Rectal smooth muscle tissue (tissue), 1 donor: ENCODE measurements around the gene OBP2A.

Experiments
- H3K27ac ChIP-seq: one replicate; pipeline ENCODE4 v1.7.0; 2013; ENCODE audit warnings: low read depth, low read length, inconsistent platforms
- H3K27me3 ChIP-seq: one replicate; pipeline ENCODE4 v1.7.0; 2013; ENCODE audit warnings: low read length; ENCODE audit not compliant: control insufficient read depth, insufficient read depth
- H3K36me3 ChIP-seq: one replicate; pipeline ENCODE4 v1.7.0; 2013; ENCODE audit warnings: low read length; ENCODE audit not compliant: control insufficient read depth, insufficient read depth
- H3K4me1 ChIP-seq: one replicate; pipeline ENCODE4 v1.7.0; 2013; ENCODE audit warnings: low read length; ENCODE audit not compliant: control insufficient read depth, insufficient read depth
- H3K4me3 ChIP-seq: one replicate; pipeline ENCODE4 v1.7.0; 2013; ENCODE audit warnings: low read length
- H3K9ac ChIP-seq: one replicate; pipeline ENCODE4 v1.7.0; 2013; ENCODE audit warnings: low read length

OBP2A gene

GRCh38 chr9:135582541-135582940 lies 36.6 kb downstream of the OBP2A start:
- Histone ChIP-seq H3K27me3 (peaks cover 3% of the 10 kb centered on the region), H3K4me1 (no peaks in the 10 kb centered on the region), H3K27ac (no peak overlapping the region), H3K36me3 (no peaks in the 10 kb centered on the region), H3K4me3 (no peak overlapping the region), H3K9ac (no peak overlapping the region)

- Histone ChIP-seq H3K9ac (no peak overlapping the region), H3K27me3 (peaks cover 3% of the 10 kb centered on the region), H3K36me3 (no peaks in the 10 kb centered on the region), H3K4me1 (no peaks in the 10 kb centered on the region), H3K27ac (no peak overlapping the region), H3K4me3 (no peak overlapping the region)
Observed at GRCh38 chr9:135582966-135583687, 37.2 kb downstream of the OBP2A start.

- H3K27me3 ChIP-seq, result peaks cover 3% of the 10 kb centered on the region
- H3K36me3 ChIP-seq, result no peaks in the 10 kb centered on the region
- H3K9ac ChIP-seq, result no peak overlapping the region
- no peaks in the 10 kb centered on the region for H3K4me1 ChIP-seq
- H3K4me3 ChIP-seq, result no peak overlapping the region
- H3K27ac ChIP-seq, result no peak overlapping the region
Observed at GRCh38 chr9:135583688-135584011, 37.7 kb downstream of the OBP2A start.

- H3K36me3 ChIP-seq, result no peaks in the 10 kb centered on the region
- no peaks in the 10 kb centered on the region for H3K4me1 ChIP-seq
- no peak overlapping the region for H3K4me3 ChIP-seq
- no peak overlapping the region for H3K9ac ChIP-seq
- H3K27ac ChIP-seq, result no peak overlapping the region
- peaks cover 3% of the 10 kb centered on the region for H3K27me3 ChIP-seq
Observed at GRCh38 chr9:135584371-135584770, 38.4 kb downstream of the OBP2A start.

- H3K36me3 ChIP-seq, result no peaks in the 10 kb centered on the region
- H3K4me3 ChIP-seq, result no peak overlapping the region
- no peak overlapping the region for H3K27ac ChIP-seq
- H3K4me1 ChIP-seq, result no peaks in the 10 kb centered on the region
- H3K9ac ChIP-seq, result no peak overlapping the region
- peaks cover 3% of the 10 kb centered on the region for H3K27me3 ChIP-seq
Observed at GRCh38 chr9:135584934-135585333, 39.0 kb downstream of the OBP2A start.

- no peak overlapping the region for H3K27ac ChIP-seq
- peaks cover 5% of the 10 kb centered on the region for H3K27me3 ChIP-seq
- no peaks in the 10 kb centered on the region for H3K4me1 ChIP-seq
- H3K36me3 ChIP-seq, result no peaks in the 10 kb centered on the region
- H3K4me3 ChIP-seq, result no peak overlapping the region
- no peak overlapping the region for H3K9ac ChIP-seq
Observed at GRCh38 chr9:135586601-135587109, 40.7 kb downstream of the OBP2A start.

- peaks cover 8% of the 10 kb centered on the region for H3K27me3 ChIP-seq
- H3K36me3 ChIP-seq, result no peaks in the 10 kb centered on the region
- H3K9ac ChIP-seq, result no peak overlapping the region
- no peak overlapping the region for H3K27ac ChIP-seq
- no peak overlapping the region for H3K4me3 ChIP-seq
- no peaks in the 10 kb centered on the region for H3K4me1 ChIP-seq
Observed at GRCh38 chr9:135587658-135588057, 41.7 kb downstream of the OBP2A start.

- H3K36me3 ChIP-seq, result no peaks in the 10 kb centered on the region
- no peak overlapping the region for H3K4me3 ChIP-seq
- no peaks in the 10 kb centered on the region for H3K4me1 ChIP-seq
- no peak overlapping the region for H3K9ac ChIP-seq
- H3K27ac ChIP-seq, result no peak overlapping the region
- peaks cover 8% of the 10 kb centered on the region for H3K27me3 ChIP-seq
Observed at GRCh38 chr9:135588371-135588770, 42.4 kb downstream of the OBP2A start.

GRCh38 chr9:135588886-135589595 lies 43.1 kb downstream of the OBP2A start:
- Histone ChIP-seq H3K9ac (no peak overlapping the region), H3K27ac (no peak overlapping the region), H3K36me3 (no peaks in the 10 kb centered on the region), H3K27me3 (peaks cover 5% of the 10 kb centered on the region), H3K4me3 (no peak overlapping the region), H3K4me1 (no peaks in the 10 kb centered on the region)

GRCh38 chr9:135589596-135590485 lies 43.9 kb downstream of the OBP2A start:
- Histone ChIP-seq H3K27me3 (peaks cover 5% of the 10 kb centered on the region), H3K9ac (no peak overlapping the region), H3K27ac (no peak overlapping the region), H3K36me3 (no peaks in the 10 kb centered on the region), H3K4me1 (no peaks in the 10 kb centered on the region), H3K4me3 (no peak overlapping the region)

GRCh38 chr9:135590486-135591079 lies 44.7 kb downstream of the OBP2A start:
- no peak overlapping the region for H3K27ac ChIP-seq
- H3K36me3 ChIP-seq, result no peaks in the 10 kb centered on the region
- H3K4me1 ChIP-seq, result no peaks in the 10 kb centered on the region
- no peak overlapping the region for H3K4me3 ChIP-seq
- no peak overlapping the region for H3K9ac ChIP-seq
- H3K27me3 ChIP-seq, result peaks cover 5% of the 10 kb centered on the region
